Common myeloid progenitor, CD34-positive (primary cell): ENCODE results near the gene ID1.
A peak's percentile ranks its signal among the peaks of the same experiment; 100 is the strongest.
"Not testable (repeated sequence)": the region's sequence is repeated elsewhere in the genome, so short reads cannot be mapped to it uniquely, and the experiment has no call there.

Experiments used
- CTCF ChIA-PET: fragments of 350-600 bp; sonication (Branson Sonifier 250); formaldehyde crosslinking; loops from one replicate; lab custom pipeline; 2021; ENCODE audit warnings: antibody characterized with exemption; lab: Charles Lee
- POLR2A ChIA-PET: fragments of 350-600 bp; sonication (Branson Sonifier 250); formaldehyde crosslinking; loops from one replicate; lab custom pipeline; 2021; ENCODE audit warnings: antibody characterized with exemption; lab: Charles Lee
- DNase-seq, 3 donors: peaks; one replicate each; pipeline versions ENCODE4 v3.0.0 to v3.0.0-alpha.2; 2013
- H3K27ac ChIP-seq, 2 experiments: 1 replicate in 1 of 2; 2 replicates in 1 of 2; pipeline ENCODE4 v1.7.0; 2013; ENCODE audit warnings: inconsistent platforms in 2 of 2, low read length in 2 of 2, mild to moderate bottlenecking in 2 of 2, low read depth in 1 of 2, moderate library complexity in 1 of 2; ENCODE audit not compliant: severe bottlenecking in 2 of 2, insufficient read depth in 1 of 2, poor library complexity in 1 of 2
- H3K27me3 ChIP-seq, 5 experiments: replicated peaks in 2 of 5; 1 replicate in 3 of 5; 2 replicates in 2 of 5; pipeline versions ENCODE4 v1.6.1 to v1.7.0; 2013; ENCODE audit warnings: low read length in 4 of 5, mild to moderate bottlenecking in 2 of 5, moderate library complexity in 2 of 5, inconsistent platforms in 1 of 5; ENCODE audit not compliant: insufficient read depth in 5 of 5, control insufficient read depth in 4 of 5
- H3K36me3 ChIP-seq, 4 experiments: 1 replicate in 2 of 4; 2 replicates in 2 of 4; pipeline versions ENCODE4 v1.6.1 to v1.7.0; 2013; ENCODE audit warnings: low read length in 3 of 4, control low read depth in 1 of 4, mild to moderate bottlenecking in 1 of 4; ENCODE audit not compliant: control insufficient read depth in 4 of 4, insufficient read depth in 4 of 4
- H3K4me1 ChIP-seq, 4 experiments: 1 replicate in 3 of 4; 2 replicates in 1 of 4; pipeline versions ENCODE4 v1.6.1 to v1.7.1; 2013; ENCODE audit warnings: low read length in 3 of 4, mild to moderate bottlenecking in 3 of 4, control low read depth in 1 of 4, inconsistent platforms in 1 of 4, moderate library complexity in 1 of 4; ENCODE audit not compliant: control insufficient read depth in 4 of 4, insufficient read depth in 4 of 4; ENCODE audit errors: control extremely low read depth in 1 of 4
- H3K4me3 ChIP-seq, 7 experiments: 1 replicate in 4 of 7; 2 replicates in 3 of 7; pipeline versions ENCODE4 v1.5.1 to v1.7.0; 2013; ENCODE audit warnings: mild to moderate bottlenecking in 7 of 7, low read length in 6 of 7, moderate library complexity in 6 of 7, inconsistent platforms in 2 of 7, low read depth in 2 of 7, control low read depth in 1 of 7; ENCODE audit not compliant: insufficient read depth in 4 of 7, control insufficient read depth in 1 of 7; ENCODE audit errors: extremely low read depth in 1 of 7
- H3K9me3 ChIP-seq, 5 experiments: 1 replicate in 4 of 5; 2 replicates in 1 of 5; pipeline versions ENCODE4 v1.6.1 to v1.7.1; 2013; ENCODE audit warnings: low read length in 4 of 5, mild to moderate bottlenecking in 2 of 5, inconsistent platforms in 1 of 5, low read depth in 1 of 5, moderate library complexity in 1 of 5; ENCODE audit not compliant: control insufficient read depth in 4 of 5, insufficient read depth in 2 of 5; ENCODE audit errors: control extremely low read depth in 1 of 5
- WGBS: methylation state at CpG from one replicate; pipeline ENCODE4 v1.1.5; 2013; ENCODE audit not compliant: insufficient coverage; 5-methylcytosine and 5-hydroxymethylcytosine counted together

The ID1 gene

GRCh38 chr20:31593221-31594001, 11.7 kb upstream of the ID1 start:
- CTCF ChIA-PET = interaction anchor here (0.9 to 4.0 kb wide), 4 partner anchors 11 to 32 kb away, joined by 4 to 35 read pairs (median 4); no protein-coding TSS in a partner anchor
- Histone ChIP-seq H3K4me3 (no peak overlapping the region), H3K27ac (no peak overlapping the region), H3K36me3 (no peaks in the 10 kb centered on the region), H3K4me1 (peaks cover 0 to 12% (median 0%) of the 10 kb centered on the region in 4 experiments), H3K27me3 (no peaks in the 10 kb centered on the region), H3K9me3 (no peaks in the 10 kb centered on the region)
- 97% methylated on average over 3 of the region's 11 CpGs for WGBS
- peak in 2 of 3 donors; percentile 68 to 79 for DNase-seq
- POLR2A ChIA-PET = interaction anchor here (0.8 to 1.1 kb wide), 2 partner anchors 8 to 21 kb away, joined by 3 to 4 read pairs; no protein-coding TSS in a partner anchor

- no peak overlapping the region for H3K27ac ChIP-seq
- WGBS = 96% methylated on average over 8 of the region's 13 CpGs
- no peak overlapping the region for H3K4me3 ChIP-seq
- POLR2A ChIA-PET = no interaction called here
- CTCF ChIA-PET = interaction anchor here (1.1 to 4.0 kb wide), 3 partner anchors 10 to 24 kb away, joined by 4 to 35 read pairs (median 5); no protein-coding TSS in a partner anchor
- DNase-seq = no peak
- H3K9me3 ChIP-seq = no peaks in the 10 kb centered on the region
- no peaks in the 10 kb centered on the region for H3K27me3 ChIP-seq
- H3K4me1 ChIP-seq = peaks cover 0 to 12% (median 0%) of the 10 kb centered on the region in 4 experiments
- H3K36me3 ChIP-seq = no peaks in the 10 kb centered on the region
Observed at GRCh38 chr20:31594002-31594557, 11.0 kb upstream of the ID1 start.

- H3K4me3 ChIP-seq = no peak overlapping the region
- H3K27ac ChIP-seq = no peak overlapping the region
- no peak for DNase-seq
- CTCF ChIA-PET = interaction anchor here (2.0 kb wide), 1 partner anchor 35 kb away, joined by 5 read pairs; no protein-coding TSS in a partner anchor
- no peaks in the 10 kb centered on the region for H3K9me3 ChIP-seq
- no peaks in the 10 kb centered on the region for H3K27me3 ChIP-seq
- 98% methylated on average over 8 of the region's 11 CpGs for WGBS
- no peaks in the 10 kb centered on the region for H3K36me3 ChIP-seq
- POLR2A ChIA-PET = no interaction called here
- peaks cover 0 to 12% (median 0%) of the 10 kb centered on the region in 4 experiments for H3K4me1 ChIP-seq
Observed at GRCh38 chr20:31594558-31595379, 10.3 kb upstream of the ID1 start.

GRCh38 chr20:31595380-31595653, 9.8 kb upstream of the ID1 start:
- Histone ChIP-seq H3K4me1 (peaks cover 0 to 12% (median 0%) of the 10 kb centered on the region in 4 experiments), H3K36me3 (no peaks in the 10 kb centered on the region), H3K4me3 (no peak overlapping the region), H3K9me3 (no peaks in the 10 kb centered on the region), H3K27ac (no peak overlapping the region), H3K27me3 (no peaks in the 10 kb centered on the region)
- CTCF ChIA-PET = interaction anchor here (0.7 to 2.1 kb wide), 4 partner anchors 12 to 35 kb away, joined by 3 to 14 read pairs (median 4); no protein-coding TSS in a partner anchor
- WGBS = 79% methylated on average over 2 of the region's 3 CpGs
- POLR2A ChIA-PET = interaction anchor here (1.3 kb wide), 1 partner anchor 23 kb away, joined by 3 read pairs; no protein-coding TSS in a partner anchor
- DNase-seq = no peak

- ChIA-PET POLR2A (interaction anchor here (1.3 kb wide), 1 partner anchor 23 kb away, joined by 3 read pairs; no protein-coding TSS in a partner anchor), CTCF (interaction anchor here (0.7 to 2.1 kb wide), 4 partner anchors 11 to 36 kb away, joined by 3 to 14 read pairs (median 4); no protein-coding TSS in a partner anchor)
- Histone ChIP-seq H3K27ac (no peak overlapping the region), H3K4me3 (no peak overlapping the region), H3K4me1 (peaks cover 0 to 12% (median 0%) of the 10 kb centered on the region in 4 experiments), H3K9me3 (no peaks in the 10 kb centered on the region), H3K27me3 (no peaks in the 10 kb centered on the region), H3K36me3 (no peaks in the 10 kb centered on the region)
- WGBS = 90% methylated on average over 13 of the region's 15 CpGs
- no peak for DNase-seq
Observed at GRCh38 chr20:31595654-31596411, 9.3 kb upstream of the ID1 start.

- H3K4me1 ChIP-seq, H3K27ac ChIP-seq, DNase-seq, H3K27me3 ChIP-seq, H3K36me3 ChIP-seq, H3K9me3 ChIP-seq, H3K4me3 ChIP-seq: not testable (repeated sequence)
- POLR2A ChIA-PET = interaction anchor here (0.7 to 1.3 kb wide), 2 partner anchors 24 to 30 kb away, joined by 3 read pairs; no protein-coding TSS in a partner anchor
- 81% methylated on average over 3 of the region's 4 CpGs for WGBS
- CTCF ChIA-PET = interaction anchor here (1.0 to 2.1 kb wide), 6 partner anchors 11 to 36 kb away, joined by 3 to 14 read pairs (median 4); no protein-coding TSS in a partner anchor
Observed at GRCh38 chr20:31596412-31596715, 8.7 kb upstream of the ID1 start.
